GM12872 (cell line): ENCODE data around the gene PAX5.

Experiments
- TF ChIP-seq, protein P1 (sequence below): IDR thresholded peaks from 3 replicates; pipeline ENCODE4 v1.5.1; 2011; ENCODE audit warnings: low read depth, mild to moderate bottlenecking, low read length, moderate library complexity; ENCODE audit not compliant: insufficient read depth

The PAX5 gene

DNA sequence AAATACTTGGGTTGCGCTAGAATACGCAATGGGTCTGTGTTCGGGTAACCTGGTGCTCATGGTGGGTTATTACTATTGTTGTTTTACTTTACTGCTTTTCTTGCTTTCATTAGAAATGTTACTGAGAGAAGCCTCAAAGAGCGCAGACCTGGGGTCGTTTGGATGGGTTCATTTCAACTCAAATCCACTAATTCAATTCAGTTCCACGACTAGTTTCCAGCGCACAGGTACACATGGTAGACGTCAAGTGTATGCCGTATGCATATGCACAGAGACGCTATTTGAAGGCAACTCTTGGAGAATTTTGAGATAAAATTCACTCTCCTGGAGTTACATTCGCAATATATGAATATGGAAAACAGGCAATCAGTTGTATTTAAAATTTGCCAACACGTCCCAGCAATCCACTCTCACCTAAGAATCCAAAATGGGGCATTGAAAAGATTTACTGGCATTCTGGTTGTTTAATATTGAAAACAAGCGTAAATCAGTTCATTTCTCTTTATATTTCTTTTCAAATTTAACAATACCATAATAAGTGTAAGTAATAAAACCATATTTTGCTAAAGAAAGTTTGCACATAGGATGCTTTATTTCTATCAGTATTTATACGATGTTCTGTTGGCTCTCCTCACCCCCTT is 4.4 kb upstream of the PAX5 start:
- TF ChIP-seq, protein P1, sequence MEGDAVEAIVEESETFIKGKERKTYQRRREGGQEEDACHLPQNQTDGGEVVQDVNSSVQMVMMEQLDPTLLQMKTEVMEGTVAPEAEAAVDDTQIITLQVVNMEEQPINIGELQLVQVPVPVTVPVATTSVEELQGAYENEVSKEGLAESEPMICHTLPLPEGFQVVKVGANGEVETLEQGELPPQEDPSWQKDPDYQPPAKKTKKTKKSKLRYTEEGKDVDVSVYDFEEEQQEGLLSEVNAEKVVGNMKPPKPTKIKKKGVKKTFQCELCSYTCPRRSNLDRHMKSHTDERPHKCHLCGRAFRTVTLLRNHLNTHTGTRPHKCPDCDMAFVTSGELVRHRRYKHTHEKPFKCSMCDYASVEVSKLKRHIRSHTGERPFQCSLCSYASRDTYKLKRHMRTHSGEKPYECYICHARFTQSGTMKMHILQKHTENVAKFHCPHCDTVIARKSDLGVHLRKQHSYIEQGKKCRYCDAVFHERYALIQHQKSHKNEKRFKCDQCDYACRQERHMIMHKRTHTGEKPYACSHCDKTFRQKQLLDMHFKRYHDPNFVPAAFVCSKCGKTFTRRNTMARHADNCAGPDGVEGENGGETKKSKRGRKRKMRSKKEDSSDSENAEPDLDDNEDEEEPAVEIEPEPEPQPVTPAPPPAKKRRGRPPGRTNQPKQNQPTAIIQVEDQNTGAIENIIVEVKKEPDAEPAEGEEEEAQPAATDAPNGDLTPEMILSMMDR: no peak

DNA sequence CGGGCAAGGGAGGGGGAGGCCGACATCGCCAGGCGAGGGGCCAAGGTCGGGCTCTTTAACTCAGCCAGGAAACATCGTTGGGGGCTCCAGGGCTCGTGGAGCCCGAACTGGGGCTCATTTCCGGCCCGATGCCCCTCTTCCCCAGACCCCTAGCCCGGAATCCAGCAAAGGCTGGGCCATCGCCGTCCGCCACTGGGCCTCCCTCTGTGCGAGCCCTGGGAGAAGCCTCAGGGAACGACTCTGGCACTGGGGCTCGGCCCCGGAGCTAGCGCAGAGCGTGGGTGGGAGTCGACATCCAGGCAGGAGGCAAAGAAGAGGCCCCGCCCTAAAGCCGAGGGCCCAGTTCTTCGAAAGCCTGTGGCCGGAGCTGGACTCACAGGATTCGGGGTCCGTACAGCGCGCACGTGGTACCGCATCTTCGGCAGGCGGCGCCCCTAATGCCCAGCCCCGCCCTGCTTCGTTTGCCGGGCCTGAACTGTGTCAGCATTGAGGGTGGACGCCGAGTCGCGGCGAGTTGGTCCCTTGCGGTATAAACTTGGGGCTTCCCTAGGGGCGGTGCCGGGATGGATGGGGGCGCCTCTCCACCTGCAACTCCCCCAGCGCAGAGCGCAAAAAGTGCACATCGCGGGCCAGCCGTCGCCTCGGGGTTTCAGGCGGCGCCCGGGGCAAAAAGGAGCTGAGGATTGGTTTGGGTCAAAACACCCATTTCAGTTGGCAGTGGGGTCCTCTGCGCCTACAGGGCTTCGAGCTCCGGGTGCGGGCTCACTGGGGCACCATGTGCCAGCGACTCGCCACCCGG is 3.6 kb upstream of the PAX5 start:
- TF ChIP-seq, protein P1: no peak

DNA sequence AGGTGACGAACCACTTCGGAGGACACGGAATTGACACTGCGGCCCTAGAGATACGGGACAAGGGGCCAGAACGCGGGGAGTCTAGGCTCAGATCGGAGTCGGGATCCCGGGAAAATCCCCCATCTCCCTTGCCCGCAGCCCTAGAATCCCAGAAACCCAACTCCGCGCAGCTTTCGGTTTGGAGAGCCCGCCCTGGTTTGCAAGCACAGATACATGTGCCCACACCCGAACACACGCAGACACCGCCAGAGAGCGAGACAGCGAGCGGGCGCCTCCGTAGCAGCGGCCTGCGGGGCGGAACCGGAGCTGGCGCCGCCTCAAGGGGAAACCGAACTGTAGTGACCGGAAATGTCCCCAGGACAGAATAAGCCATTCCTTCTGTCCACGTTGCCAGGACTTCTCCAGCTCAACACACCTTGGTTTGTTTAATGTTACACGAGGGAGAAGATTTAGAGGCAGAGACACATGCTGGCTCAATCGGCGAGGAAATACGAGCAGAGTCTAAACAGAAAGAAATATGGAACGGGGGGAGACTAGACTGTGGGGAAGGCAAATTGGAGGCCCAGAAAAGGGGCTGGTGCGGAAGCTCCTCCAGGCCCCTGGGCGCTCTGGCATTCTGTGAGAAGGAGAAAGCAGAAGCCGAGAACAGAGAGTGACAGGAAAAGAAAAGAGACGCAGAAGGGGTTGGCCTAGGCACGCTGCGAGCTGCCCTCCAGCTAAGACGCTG is 2.9 kb upstream of the PAX5 start:
- TF ChIP-seq, protein P1: no peak

DNA sequence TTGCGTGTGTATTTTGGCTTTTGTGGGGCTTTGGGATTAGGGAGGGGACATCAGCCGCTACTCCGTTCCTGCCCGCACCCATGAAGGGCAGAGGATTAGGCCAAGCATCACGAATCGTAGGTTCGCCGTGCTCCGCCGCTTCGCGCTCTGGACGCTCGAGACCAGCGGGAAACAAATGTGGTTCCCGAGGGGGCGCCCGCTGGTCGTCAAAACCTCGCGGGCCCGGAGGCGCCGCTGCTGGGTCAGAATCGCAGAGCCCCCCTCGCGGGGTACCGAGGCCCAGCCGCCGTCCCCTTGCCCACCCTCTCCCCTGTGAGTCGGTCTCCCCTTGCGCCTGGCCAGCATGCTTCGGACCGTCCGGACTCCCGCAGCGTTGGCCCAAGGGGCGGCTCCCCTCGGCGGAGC is 2.3 kb upstream of the PAX5 start:
- TF ChIP-seq, protein P1: no peak

DNA sequence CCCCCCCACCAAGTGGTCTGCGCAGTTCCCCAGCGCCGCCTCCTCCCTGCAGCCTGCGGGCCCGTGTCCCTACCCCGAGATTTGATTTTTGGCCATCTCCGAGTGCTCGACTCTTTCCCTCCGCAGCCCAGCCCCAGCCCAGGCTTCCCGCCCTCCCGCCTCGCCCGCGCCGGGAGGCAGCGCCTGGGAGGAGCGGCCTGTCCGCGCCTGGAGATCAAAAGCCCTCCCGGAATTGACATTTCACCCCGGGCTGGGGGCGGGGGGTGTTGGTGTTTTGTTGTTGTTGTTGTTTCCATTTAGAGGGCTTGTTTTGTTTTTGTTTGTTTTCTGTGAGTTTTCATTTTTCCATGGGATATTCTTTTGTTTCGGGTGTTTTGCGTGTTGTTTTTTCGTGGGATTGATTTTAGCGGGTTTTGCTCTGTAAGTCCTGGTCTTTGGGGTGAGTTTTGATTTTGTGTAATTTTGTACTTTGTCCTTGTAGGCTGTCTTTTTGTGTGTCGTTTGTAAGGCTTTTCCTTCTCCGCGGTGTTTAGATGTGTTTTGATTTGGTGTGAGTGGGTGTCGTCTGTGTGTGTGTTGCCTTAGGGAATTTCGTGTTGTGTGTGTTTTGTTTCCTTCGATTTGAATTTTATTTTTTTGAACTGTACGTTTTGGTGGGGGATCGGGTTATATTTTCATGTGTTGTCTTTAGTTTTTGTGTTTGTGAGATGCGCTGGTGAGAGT is 1.7 kb upstream of the PAX5 start:
- TF ChIP-seq, protein P1: no peak

DNA sequence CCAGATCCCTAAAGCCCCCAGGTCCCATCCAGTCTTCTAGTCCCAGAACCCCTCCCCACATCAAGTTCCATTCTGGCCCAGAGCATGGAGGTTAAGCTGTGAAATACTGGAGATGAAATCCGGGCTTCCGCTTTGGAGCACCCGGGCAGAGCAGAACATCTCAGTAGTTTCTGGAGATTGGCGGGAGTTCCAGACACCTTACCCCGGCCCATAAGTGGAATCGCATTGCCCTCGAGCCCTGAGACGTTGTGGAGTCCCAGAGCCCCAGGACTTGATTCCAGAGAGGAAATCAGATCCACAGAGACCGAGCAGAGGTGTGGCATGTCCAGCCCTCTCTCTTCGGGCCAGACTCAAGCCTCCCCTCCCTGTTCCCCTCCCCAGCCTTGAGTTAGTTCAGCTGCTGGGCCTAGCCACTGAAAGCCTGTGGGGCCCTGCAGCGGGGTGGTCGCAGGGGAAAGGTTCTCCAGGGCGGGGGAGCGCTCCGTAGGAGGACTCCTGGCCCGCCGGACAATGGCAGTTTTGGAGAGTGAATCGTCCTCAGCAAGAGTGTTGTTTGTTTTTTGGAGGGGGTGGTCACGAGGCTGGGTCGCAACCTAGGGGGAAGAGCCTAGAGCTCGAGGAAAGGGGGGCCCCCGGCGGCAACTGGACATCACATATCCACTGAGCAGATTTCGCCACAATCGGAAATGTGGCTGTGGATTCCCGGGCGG is 1.0 kb upstream of the PAX5 start:
- TF ChIP-seq, protein P1: no peak
